NT2/D1 (cell line): ENCODE data around the gene IL17RB.

Experiments used
- YY1 ChIP-seq: IDR thresholded peaks from 2 replicates; pipeline ENCODE4 v1.6.1; 2011; ENCODE audit not compliant: insufficient read length, insufficient read depth
- ZNF274 ChIP-seq: IDR thresholded peaks from 2 replicates; pipeline ENCODE4 v1.6.1; 2011; ENCODE audit warnings: mild to moderate bottlenecking, low read depth, low read length

DNA sequence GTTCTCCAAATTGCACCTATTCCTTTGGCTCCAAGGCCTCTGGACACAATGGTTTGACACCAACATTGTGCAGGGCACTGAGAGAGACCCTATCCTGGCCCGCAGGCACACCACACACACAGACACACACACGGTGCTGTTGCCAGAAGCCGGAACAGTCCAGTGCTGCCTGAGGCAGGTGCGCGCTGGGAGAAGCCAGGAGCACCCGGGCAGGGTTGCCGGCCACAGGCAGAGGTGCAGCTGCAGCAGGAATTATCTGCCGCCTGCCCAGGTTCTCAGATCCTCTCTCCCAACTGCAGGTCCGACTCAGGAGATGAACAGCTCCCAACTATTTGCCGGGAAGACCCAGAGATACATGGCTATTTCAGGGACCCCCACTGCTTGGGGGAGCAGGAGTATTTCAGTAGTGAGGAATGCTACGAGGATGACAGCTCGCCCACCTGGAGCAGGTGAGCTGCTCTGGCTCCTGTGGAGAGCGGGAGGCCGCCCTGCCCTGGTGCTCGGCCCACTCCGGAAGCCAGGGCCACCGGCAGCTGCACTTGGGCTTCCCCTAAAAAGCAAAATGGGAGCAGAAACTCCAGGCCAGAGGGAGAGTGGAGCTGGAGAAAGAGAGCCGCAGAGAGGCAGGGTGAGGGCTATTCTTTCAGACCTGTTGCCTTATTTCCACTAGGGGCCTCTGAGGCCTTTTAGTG, 43.1 kb upstream of the IL17RB start:
- TF ChIP-seq ZNF274 = no peak
- TF ChIP-seq YY1 = no peak
